GM10248 (cell line): ENCODE results near the gene ICAM1.
A peak's percentile ranks its signal among the peaks of the same experiment; 100 is the strongest.

Experiments used
- CTCF ChIA-PET: fragments of 300-600 bp; sonication (Branson Sonifier 250); formaldehyde crosslinking; extraction: SDS; loops from one replicate; lab custom pipeline; 2021; ENCODE audit warnings: antibody characterized with exemption; lab: Yijun Ruan, JAX
- POLR2A ChIA-PET: fragments of 350-650 bp; sonication (Branson Sonifier 250); formaldehyde crosslinking; extraction: SDS; loops from one replicate; lab custom pipeline; 2020; ENCODE audit warnings: antibody characterized with exemption; lab: Yijun Ruan, JAX
- DNase-seq: peaks from one replicate; pipeline ENCODE4 v3.0.0; 2012; ENCODE audit errors: extremely low spot score
- TF ChIP-seq, protein P1 (sequence below): IDR thresholded peaks from 2 replicates; pipeline ENCODE4 v1.5.1; 2012; ENCODE audit warnings: mild to moderate bottlenecking, low read depth; ENCODE audit errors: extremely low read depth, missing control alignments, control extremely low read depth

ICAM1 gene

DNA sequence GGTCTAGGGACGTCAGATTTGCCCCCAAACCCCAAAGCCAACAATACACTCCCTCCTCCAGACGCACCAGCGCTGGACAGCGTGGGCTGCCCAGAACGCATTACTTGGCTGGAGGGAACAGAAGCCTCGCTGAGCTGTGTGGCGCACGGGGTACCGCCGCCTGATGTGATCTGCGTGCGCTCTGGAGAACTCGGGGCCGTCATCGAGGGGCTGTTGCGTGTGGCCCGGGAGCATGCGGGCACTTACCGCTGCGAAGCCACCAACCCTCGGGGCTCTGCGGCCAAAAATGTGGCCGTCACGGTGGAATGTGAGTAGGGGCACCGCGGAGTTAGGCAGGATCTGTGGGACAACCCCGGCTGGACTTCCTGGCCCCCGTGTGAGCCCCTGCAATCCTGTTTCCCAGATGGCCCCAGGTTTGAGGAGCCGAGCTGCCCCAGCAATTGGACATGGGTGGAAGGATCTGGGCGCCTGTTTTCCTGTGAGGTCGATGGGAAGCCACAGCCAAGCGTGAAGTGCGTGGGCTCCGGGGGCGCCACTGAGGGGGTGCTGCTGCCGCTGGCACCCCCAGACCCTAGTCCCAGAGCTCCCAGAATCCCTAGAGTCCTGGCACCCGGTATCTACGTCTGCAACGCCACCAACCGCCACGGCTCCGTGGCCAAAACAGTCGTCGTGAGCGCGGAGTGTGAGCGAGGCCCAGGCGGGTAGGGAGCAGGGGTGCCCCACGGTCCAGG, 22.9 kb downstream of the ICAM1 start:
- no peak for DNase-seq
- POLR2A ChIA-PET: no interaction called here
- CTCF ChIA-PET: no interaction called here
- TF ChIP-seq, protein P1, sequence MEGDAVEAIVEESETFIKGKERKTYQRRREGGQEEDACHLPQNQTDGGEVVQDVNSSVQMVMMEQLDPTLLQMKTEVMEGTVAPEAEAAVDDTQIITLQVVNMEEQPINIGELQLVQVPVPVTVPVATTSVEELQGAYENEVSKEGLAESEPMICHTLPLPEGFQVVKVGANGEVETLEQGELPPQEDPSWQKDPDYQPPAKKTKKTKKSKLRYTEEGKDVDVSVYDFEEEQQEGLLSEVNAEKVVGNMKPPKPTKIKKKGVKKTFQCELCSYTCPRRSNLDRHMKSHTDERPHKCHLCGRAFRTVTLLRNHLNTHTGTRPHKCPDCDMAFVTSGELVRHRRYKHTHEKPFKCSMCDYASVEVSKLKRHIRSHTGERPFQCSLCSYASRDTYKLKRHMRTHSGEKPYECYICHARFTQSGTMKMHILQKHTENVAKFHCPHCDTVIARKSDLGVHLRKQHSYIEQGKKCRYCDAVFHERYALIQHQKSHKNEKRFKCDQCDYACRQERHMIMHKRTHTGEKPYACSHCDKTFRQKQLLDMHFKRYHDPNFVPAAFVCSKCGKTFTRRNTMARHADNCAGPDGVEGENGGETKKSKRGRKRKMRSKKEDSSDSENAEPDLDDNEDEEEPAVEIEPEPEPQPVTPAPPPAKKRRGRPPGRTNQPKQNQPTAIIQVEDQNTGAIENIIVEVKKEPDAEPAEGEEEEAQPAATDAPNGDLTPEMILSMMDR: no peak

DNA sequence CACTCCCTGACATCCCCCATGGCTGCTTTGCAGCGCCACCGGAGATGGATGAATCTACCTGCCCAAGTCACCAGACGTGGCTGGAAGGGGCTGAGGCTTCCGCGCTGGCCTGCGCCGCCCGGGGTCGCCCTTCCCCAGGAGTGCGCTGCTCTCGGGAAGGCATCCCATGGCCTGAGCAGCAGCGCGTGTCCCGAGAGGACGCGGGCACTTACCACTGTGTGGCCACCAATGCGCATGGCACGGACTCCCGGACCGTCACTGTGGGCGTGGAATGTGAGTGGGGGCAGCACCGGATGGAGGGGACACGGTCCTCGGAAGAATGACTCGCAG, 23.4 kb downstream of the ICAM1 start:
- CTCF ChIA-PET: no interaction called here
- TF ChIP-seq, protein P1: no peak
- POLR2A ChIA-PET: no interaction called here
- DNase-seq: no peak

DNA sequence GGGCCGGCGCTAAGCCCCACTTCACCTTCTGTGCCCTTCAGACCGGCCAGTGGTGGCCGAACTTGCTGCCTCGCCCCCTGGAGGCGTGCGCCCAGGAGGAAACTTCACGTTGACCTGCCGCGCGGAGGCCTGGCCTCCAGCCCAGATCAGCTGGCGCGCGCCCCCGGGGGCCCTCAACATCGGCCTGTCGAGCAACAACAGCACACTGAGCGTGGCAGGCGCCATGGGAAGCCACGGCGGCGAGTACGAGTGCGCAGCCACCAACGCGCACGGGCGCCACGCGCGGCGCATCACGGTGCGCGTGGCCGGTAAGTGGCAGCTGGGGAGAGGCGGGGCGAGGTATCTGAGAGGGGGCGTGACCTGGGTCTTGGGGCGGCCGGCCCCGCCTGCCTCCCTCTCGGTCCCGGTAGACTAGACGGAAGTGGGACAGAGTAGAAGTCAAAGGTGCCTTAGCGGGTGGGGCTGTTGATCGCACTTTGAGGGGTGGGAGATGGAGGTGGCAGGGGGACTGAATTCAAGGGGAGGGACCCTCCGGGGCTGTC, 24.5 kb downstream of the ICAM1 start:
- TF ChIP-seq, protein P1: peak; percentile 17
- peak; percentile 86 for DNase-seq
- ChIA-PET POLR2A (interaction anchor here (0.5 kb wide), 1 partner anchor 599 kb away, joined by 9 read pairs; no protein-coding TSS in a partner anchor), CTCF (interaction anchor here (0.8 to 1.8 kb wide), 6 partner anchors 11 to 125 kb away, joined by 3 to 5 read pairs (median 4); no protein-coding TSS in a partner anchor)

DNA sequence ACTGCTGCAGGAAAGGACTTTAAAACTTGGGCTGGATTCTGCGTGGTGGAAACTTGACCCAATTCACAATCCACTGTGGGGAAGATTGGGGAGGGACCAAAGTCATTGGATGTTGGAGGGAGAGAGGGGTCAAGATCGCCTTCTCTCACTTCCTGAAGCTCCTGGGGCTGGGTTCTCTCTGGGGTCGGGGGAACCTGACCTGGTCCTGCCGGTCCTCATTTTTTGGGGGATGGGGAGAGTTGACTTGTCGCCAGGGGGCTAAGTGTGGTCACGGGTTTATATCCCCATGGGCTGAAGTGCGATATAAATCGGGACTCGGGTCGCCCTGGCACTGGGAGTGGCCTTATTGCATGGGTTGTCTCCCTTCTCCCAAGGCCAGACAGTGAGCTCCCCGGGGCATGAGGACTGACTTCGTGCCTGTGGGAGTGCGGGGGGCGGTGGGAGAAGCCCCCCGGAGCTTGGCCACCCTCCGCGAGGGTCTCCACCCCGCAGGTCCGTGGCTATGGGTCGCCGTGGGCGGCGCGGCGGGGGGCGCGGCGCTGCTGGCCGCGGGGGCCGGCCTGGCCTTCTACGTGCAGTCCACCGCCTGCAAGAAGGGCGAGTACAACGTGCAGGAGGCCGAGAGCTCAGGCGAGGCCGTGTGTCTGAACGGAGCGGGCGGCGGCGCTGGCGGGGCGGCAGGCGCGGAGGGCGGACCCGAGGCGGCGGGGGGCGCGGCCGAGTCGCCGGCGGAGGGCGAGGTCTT, 25.1 kb downstream of the ICAM1 start:
- POLR2A ChIA-PET: interaction anchor here (0.5 kb wide), 1 partner anchor 599 kb away, joined by 9 read pairs; no protein-coding TSS in a partner anchor
- TF ChIP-seq, protein P1: no peak
- no peak for DNase-seq
- CTCF ChIA-PET: interaction anchor here (0.8 to 1.8 kb wide), 6 partner anchors 11 to 125 kb away, joined by 3 to 5 read pairs (median 4); no protein-coding TSS in a partner anchor

DNA sequence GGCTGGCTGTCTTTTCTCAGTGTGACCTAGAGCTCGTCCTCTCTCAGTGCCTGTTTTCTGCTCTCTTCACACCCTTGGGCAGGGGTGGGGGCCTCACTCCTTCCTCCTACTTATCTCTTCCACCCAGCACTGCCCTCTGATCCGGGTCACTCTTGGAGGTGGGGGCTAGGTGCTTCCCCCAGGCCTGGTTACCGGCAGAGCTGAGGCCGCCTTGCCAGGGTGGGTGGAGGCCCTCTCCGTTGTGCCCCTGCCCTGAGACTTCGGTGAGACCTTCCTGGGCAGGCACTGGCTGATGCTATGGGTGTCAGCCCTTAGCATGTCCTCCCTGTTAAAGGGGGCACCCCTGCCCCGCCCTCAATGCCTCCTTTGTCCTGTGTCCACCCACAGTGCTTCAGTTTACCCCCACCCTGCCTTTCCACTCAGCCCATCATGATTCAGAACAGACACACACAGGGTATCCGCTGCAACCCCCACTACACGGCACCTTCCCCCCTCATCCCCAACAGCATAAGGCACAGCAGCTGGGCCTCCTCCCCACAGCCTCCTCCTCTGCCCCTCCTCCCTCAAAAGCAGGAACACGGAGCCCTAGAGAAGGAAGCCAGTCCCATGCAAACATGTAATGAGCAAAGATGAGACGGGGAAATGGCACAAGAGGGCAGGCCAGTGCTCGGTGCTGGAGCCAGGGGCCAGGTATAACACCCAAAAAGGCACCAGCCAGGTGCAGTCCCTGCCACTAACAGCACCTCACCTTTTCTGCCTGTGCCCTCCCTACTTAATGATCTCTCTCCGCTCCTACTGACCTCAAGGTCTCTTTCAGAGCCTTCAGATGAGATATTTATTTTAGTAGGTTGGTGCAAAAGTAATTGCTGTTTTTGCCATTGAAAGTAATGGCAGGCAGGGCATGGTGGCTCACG, 28.9 kb downstream of the ICAM1 start:
- CTCF ChIA-PET: interaction anchor here (1.1 to 2.1 kb wide), 4 partner anchors 11 to 41 kb away, joined by 3 to 8 read pairs (median 5); partner anchors contain the start of gene ICAM5
- DNase-seq: no peak
- TF ChIP-seq, protein P1: no peak
- POLR2A ChIA-PET: interaction anchor here (1.0 kb wide), 1 partner anchor 29 kb away, joined by 8 read pairs; the partner anchor contains the start of gene ICAM1
